HepG2 (cell line): ENCODE measurements around the gene PLA1A. TPM values are rescaled to one million over a fixed set of nuclear protein-coding genes. Genes with fewer than 3 reads are reported as not detected.

Source experiments
- ATAC-seq: fragments of 200-7000 bp; cut with Tn5 transposase; 3 replicates; pipeline ENCODE4 v1.9.1; 2020; ENCODE audit warnings: mild to moderate bottlenecking, moderate library complexity
- BruUV-seq: library from RNA; stranded (reverse); fragments of 400-500 nt; replicated peaks from 2 replicates; lab custom pipeline; 2021; lab: Mats Ljungman, UMichigan
- CTCF ChIA-PET: fragments of 300-600 bp; formaldehyde crosslinking; extraction: SDS; loops from one replicate; lab custom pipeline; 2021; ENCODE audit warnings: low total read pairs, inconsistent platforms, low intra/inter-chr PET ratio; lab: Yijun Ruan, JAX
- POLR2A ChIA-PET: fragments of 350-600 bp; sonication (Branson Sonifier 250); formaldehyde crosslinking; loops from one replicate; lab custom pipeline; 2020; ENCODE audit warnings: antibody characterized with exemption, inconsistent platforms; lab: Yijun Ruan, JAX
- DNase-seq: peaks from one replicate; pipeline ENCODE4 v3.0.0-alpha.2; 2015; ENCODE audit warnings: low spot score
- FAIRE-seq: peaks from 3 replicates; lab custom pipeline; 2011; peaks lifted over from hg19 to GRCh38; lab: Jason Lieb, UNC
- H2AFZ ChIP-seq: one replicate; pipeline ENCODE4 v1.6.1; 2011; ENCODE audit warnings: low read length, inconsistent platforms
- H3K27ac ChIP-seq: fragments of 300-600 bp; 3 replicates; pipeline ENCODE4 v1.8.0; 2011; ENCODE audit warnings: mixed run types, mild to moderate bottlenecking, mixed read lengths, low read length, inconsistent platforms; ENCODE audit not compliant: insufficient read depth; ENCODE audit errors: extremely low read length
- H3K27me3 ChIP-seq, 2 experiments: fragments of 200-600 bp in 1 of 2; 2 replicates in 1 of 2; 3 replicates in 1 of 2; pipeline versions ENCODE4 v1.6.0 to v1.8.0; 2011; ENCODE audit warnings: low read length in 2 of 2, mild to moderate bottlenecking in 2 of 2, moderate library complexity in 2 of 2, inconsistent platforms in 1 of 2; ENCODE audit not compliant: insufficient read depth in 2 of 2, control insufficient read depth in 1 of 2
- H3K36me3 ChIP-seq, 2 experiments: fragments of 200-600 bp in 1 of 2; replicated peaks in 1 of 2; 2 replicates in 1 of 2; 3 replicates in 1 of 2; pipeline versions ENCODE4 v1.5.1 to v1.8.0; 2011; ENCODE audit warnings: low read length in 2 of 2, inconsistent platforms in 1 of 2; ENCODE audit not compliant: insufficient read depth in 2 of 2, control insufficient read depth in 1 of 2
- H3K4me1 ChIP-seq: 2 replicates; pipeline ENCODE4 v1.5.1; 2012; ENCODE audit warnings: low read length, inconsistent platforms; ENCODE audit not compliant: insufficient read depth
- H3K4me2 ChIP-seq: 2 replicates; pipeline ENCODE4 v1.6.0; 2011; ENCODE audit warnings: low read depth, low read length, inconsistent platforms
- H3K4me3 ChIP-seq, 3 experiments: fragments of 200-600 bp in 1 of 3; sonication (generic), shearing (Covaris generic) in 1 of 3; replicated peaks in 1 of 3; 2 replicates each; pipeline ENCODE4 v1.5.1; 2011 to 2016; ENCODE audit warnings: low read length in 3 of 3, inconsistent platforms in 2 of 3, low read depth in 2 of 3, mild to moderate bottlenecking in 2 of 3, control low read depth in 1 of 3, mixed read lengths in 1 of 3; ENCODE audit not compliant: insufficient read depth in 1 of 3
- H3K79me2 ChIP-seq: one replicate; pipeline ENCODE4 v1.6.1; 2011; ENCODE audit warnings: low read length, inconsistent platforms; ENCODE audit not compliant: insufficient read depth
- H3K9ac ChIP-seq: 2 replicates; pipeline ENCODE4 v1.6.0; 2011; ENCODE audit warnings: mild to moderate bottlenecking, low read depth, low read length, inconsistent platforms; ENCODE audit not compliant: insufficient read depth
- H3K9me3 ChIP-seq: 2 replicates; pipeline ENCODE4 v1.5.1; 2012; ENCODE audit warnings: mild to moderate bottlenecking, low read length
- H4K20me1 ChIP-seq: 2 replicates; pipeline ENCODE4 v1.6.0; 2011; ENCODE audit warnings: inconsistent platforms, mild to moderate bottlenecking, low read length, moderate library complexity; ENCODE audit not compliant: insufficient read depth
- DNMT1 ChIP-seq: sonication (generic); formaldehyde crosslinking; IDR thresholded peaks from 2 replicates; pipeline ENCODE4 v1.5.1; 2020; ENCODE audit warnings: mild to moderate bottlenecking, missing genetic modification reagents
- ETV5 ChIP-seq: IDR thresholded peaks from 2 replicates; pipeline ENCODE4 v1.6.1; 2018; ENCODE audit warnings: missing biosample characterization, missing genetic modification reagents, inconsistent platforms, borderline replicate concordance
- HMG20A ChIP-seq: IDR thresholded peaks from 2 replicates; pipeline ENCODE4 v1.6.1; 2016; ENCODE audit warnings: borderline replicate concordance
- HNRNPUL1 ChIP-seq: fragments of 200-400 bp; formaldehyde crosslinking; IDR thresholded peaks from 2 replicates; pipeline ENCODE4 v1.6.1; 2017; ENCODE audit warnings: low read depth, mild to moderate bottlenecking, low read length, moderate library complexity
- SMARCE1 ChIP-seq: fragments of 450-650 bp; IDR thresholded peaks from 2 replicates; pipeline ENCODE4 v1.6.1; 2017; ENCODE audit warnings: borderline replicate concordance
- TIGD3 ChIP-seq: sonication (generic); formaldehyde crosslinking; IDR thresholded peaks from 2 replicates; pipeline ENCODE4 v1.5.1; 2020; ENCODE audit warnings: mild to moderate bottlenecking, missing genetic modification reagents, borderline replicate concordance
- ZNF251 ChIP-seq: sonication (generic); formaldehyde crosslinking; IDR thresholded peaks from 2 replicates; pipeline ENCODE4 v1.9.0; 2021; ENCODE audit warnings: mild to moderate bottlenecking, missing genetic modification reagents
- ZNF33A ChIP-seq: sonication (generic); formaldehyde crosslinking; IDR thresholded peaks from 2 replicates; pipeline ENCODE4 v1.5.1; 2020; ENCODE audit warnings: missing genetic modification reagents, mild to moderate bottlenecking, moderate library complexity, borderline replicate concordance
- ZNF354B ChIP-seq: sonication (generic); formaldehyde crosslinking; IDR thresholded peaks from 2 replicates; pipeline ENCODE4 v1.8.0; 2022; ENCODE audit warnings: mild to moderate bottlenecking, missing genetic modification reagents
- ZNF44 ChIP-seq: sonication (generic); formaldehyde crosslinking; IDR thresholded peaks from 2 replicates; pipeline ENCODE4 v1.5.1; 2020; ENCODE audit warnings: mild to moderate bottlenecking, missing genetic modification reagents
- ZNF563 ChIP-seq: sonication (generic); formaldehyde crosslinking; IDR thresholded peaks from 2 replicates; pipeline ENCODE4 v1.8.0; 2022; ENCODE audit warnings: mild to moderate bottlenecking, moderate library complexity, missing genetic modification reagents
- ZNF614 ChIP-seq: IDR thresholded peaks from 2 replicates; pipeline ENCODE4 v1.6.1; 2018; ENCODE audit warnings: missing biosample characterization, missing genetic modification reagents, inconsistent platforms, borderline replicate concordance
- ZNF660 ChIP-seq: sonication (generic); formaldehyde crosslinking; IDR thresholded peaks from 2 replicates; pipeline ENCODE4 v1.5.1; 2020; ENCODE audit warnings: mild to moderate bottlenecking, low read depth, missing genetic modification reagents, borderline replicate concordance
- ZNF703 ChIP-seq: sonication (generic); formaldehyde crosslinking; IDR thresholded peaks from 2 replicates; pipeline ENCODE4 v1.5.1; 2020; ENCODE audit warnings: missing genetic modification reagents, mild to moderate bottlenecking, moderate library complexity, borderline replicate concordance
- ZNF883 ChIP-seq: sonication (generic); formaldehyde crosslinking; IDR thresholded peaks from 2 replicates; pipeline ENCODE4 v1.5.1; 2020; ENCODE audit warnings: mild to moderate bottlenecking, missing genetic modification reagents; ENCODE audit errors: not compliant biosample characterization
- WGBS: methylation state at CpG from one replicate; pipeline ENCODE4 v1.1.6; 2017; ENCODE audit warnings: low lambda C conversion rate; 5-methylcytosine and 5-hydroxymethylcytosine counted together
- in situ Hi-C: cut with HindIII; loops from 2 replicates; pipeline ENCODE4 v1.10.0; 2017; ENCODE audit warnings: low pct_unique_long_range_greater_than_20kb; ENCODE audit not compliant: extremely low pct_ligation_motif_present
- intact Hi-C: fragments of 100-400 bp; cut with micrococcal nuclease; formaldehyde crosslinking; loops from one replicate; pipeline ENCODE4 v1.10.0; 2022; ENCODE audit not compliant: unreplicated experiment
- polyA plus RNA-seq, 8 experiments: library from polyadenylated mRNA; depleted of rRNA in 3 of 8; stranded (reverse) in 7 of 8; unstranded in 1 of 8; fragments of >200 nt; fragmentation: Illumina TruSeq in 4 of 8; extraction: Trizol in 4 of 8; gene quantifications; 2 replicates each; pipeline versions ENCODE4 v1.2.1 to v1.2.3, GENCODE V29; 2011 to 2016; ENCODE audit warnings: low read depth in 4 of 8, missing spikeins in 1 of 8, mixed read lengths in 1 of 8; ENCODE audit not compliant: insufficient read depth in 1 of 8
- total RNA-seq, 5 experiments: library from RNA; depleted of rRNA; stranded (reverse); fragments of >200 nt; fragmentation: Illumina TruSeq; extraction: Trizol; gene quantifications; 2 replicates each; pipeline ENCODE4 v1.2.3, GENCODE V29; 2016; ENCODE audit warnings: low read depth in 1 of 5
- TF ChIP-seq, protein P1 (sequence below): sonication (generic); formaldehyde crosslinking; IDR thresholded peaks from 2 replicates; pipeline ENCODE4 v1.8.0; 2022; ENCODE audit warnings: mild to moderate bottlenecking, missing genetic modification reagents, moderate library complexity

The PLA1A gene
- total and polyA plus RNA-seq, 2 of the 13 experiments (the other 11 are each of a cell fraction or from before 2014, with no cell fraction given), result 0.11 to 0.18 TPM

GRCh38 chr3:119636891-119637611 lies 39.4 kb downstream of the PLA1A start:
- 74% methylated on average over 4 of the region's 4 CpGs for WGBS
- H3K4me2 ChIP-seq, result no peak overlapping the region
- ChIA-PET POLR2A (no interaction called here), CTCF (no interaction called here)
- DNase-seq, result no peak
- no peaks in the 10 kb centered on the region for H3K4me1 ChIP-seq
- H2AFZ ChIP-seq, result no peak overlapping the region
- no peak overlapping the region for H3K27ac ChIP-seq
- H3K9me3 ChIP-seq, result no peaks in the 10 kb centered on the region
- no peak for FAIRE-seq
- in situ Hi-C loops, result no loop called here
- intact Hi-C loops, result no loop called here
- H3K9ac ChIP-seq, result no peak overlapping the region
- TF ChIP-seq ZNF660, result no peak
- TF ChIP-seq ETV5, result no peak
- TF ChIP-seq, protein P1, sequence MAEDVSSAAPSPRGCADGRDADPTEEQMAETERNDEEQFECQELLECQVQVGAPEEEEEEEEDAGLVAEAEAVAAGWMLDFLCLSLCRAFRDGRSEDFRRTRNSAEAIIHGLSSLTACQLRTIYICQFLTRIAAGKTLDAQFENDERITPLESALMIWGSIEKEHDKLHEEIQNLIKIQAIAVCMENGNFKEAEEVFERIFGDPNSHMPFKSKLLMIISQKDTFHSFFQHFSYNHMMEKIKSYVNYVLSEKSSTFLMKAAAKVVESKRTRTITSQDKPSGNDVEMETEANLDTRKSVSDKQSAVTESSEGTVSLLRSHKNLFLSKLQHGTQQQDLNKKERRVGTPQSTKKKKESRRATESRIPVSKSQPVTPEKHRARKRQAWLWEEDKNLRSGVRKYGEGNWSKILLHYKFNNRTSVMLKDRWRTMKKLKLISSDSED, result no peak
- no peak for TF ChIP-seq DNMT1 (CRISPR knock-in tag)
- no peak for TF ChIP-seq ZNF251
- TF ChIP-seq ZNF44, result no peak
- TF ChIP-seq ZNF33A (CRISPR knock-in tag), result no peak
- TF ChIP-seq ZNF703 (CRISPR knock-in tag), result no peak
- no peak for TF ChIP-seq ZNF883
- no peak for TF ChIP-seq ZNF563
- TF ChIP-seq SMARCE1, result no peak
- TF ChIP-seq ZNF614, result no peak
- TF ChIP-seq ZNF354B, result no peak
- no peak for TF ChIP-seq HNRNPUL1
- TF ChIP-seq TIGD3 (CRISPR knock-in tag), result no peak
- no peak for TF ChIP-seq HMG20A
- H4K20me1 ChIP-seq, result no peaks in the 10 kb centered on the region
- ATAC-seq, result no peak
- no peaks in the 10 kb centered on the region for H3K27me3 ChIP-seq
- H3K36me3 ChIP-seq, result no peaks in the 10 kb centered on the region
- H3K79me2 ChIP-seq, result no peaks in the 10 kb centered on the region
- no TSS peak for BruUV-seq
- H3K4me3 ChIP-seq, result no peak overlapping the region
